ENCODE measurements around the gene SMIM36. TPM values are rescaled to one million over a fixed set of nuclear protein-coding genes. Genes with fewer than 3 reads are reported as not detected.
A peak's percentile ranks its signal among the peaks of the same experiment; 100 is the strongest.

Gene SMIM36
- total RNA-seq, 1 experiment from 2014 or later: not detected

DNA sequence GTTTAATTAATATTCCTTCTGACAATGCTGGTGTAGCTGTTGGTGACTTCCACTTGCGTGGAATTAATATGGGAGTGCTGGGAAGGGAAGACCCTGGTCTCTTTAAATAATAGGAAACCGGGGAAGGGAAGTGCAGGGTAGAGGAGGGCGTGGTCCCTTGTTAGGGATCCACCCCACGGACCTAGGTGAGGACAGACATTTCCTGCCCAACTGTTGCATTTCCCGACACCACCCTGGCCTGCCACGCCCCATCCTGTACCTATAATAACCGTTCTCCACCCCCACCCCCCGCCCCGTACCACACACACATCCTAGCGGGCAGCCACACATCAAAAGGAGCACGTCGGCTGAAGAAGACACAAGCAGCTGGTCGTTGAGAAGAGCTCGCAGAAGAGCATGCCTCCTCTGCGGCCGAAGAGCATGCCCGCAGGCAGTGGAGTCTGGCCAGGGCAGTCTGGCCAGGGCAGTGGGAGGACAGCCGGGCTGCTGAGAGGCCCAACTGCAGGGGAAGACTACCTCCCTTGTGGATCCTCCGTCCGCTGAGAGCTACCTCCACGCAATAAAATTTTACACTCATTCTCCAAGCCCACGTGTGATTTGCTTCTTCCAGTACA lies 52.9 kb downstream of the SMIM36 start:
- Mint-ChIP-seq H3K4me3 (ENCODE audit: low read depth, unreplicated experiment) (no peak overlapping the region), H3K27me3 (ENCODE audit: unreplicated experiment) (no peaks in the 10 kb centered on the region), H3K9me3 (ENCODE audit: low read depth, unreplicated experiment) (no peaks in the 10 kb centered on the region), H3K36me3 (ENCODE audit: insufficient read depth, unreplicated experiment) (peaks cover 5% of the 10 kb centered on the region), H3K27ac (ENCODE audit: unreplicated experiment) (peak overlapping the region; percentile 39), H3K4me1 (ENCODE audit: low read depth, unreplicated experiment) (peaks cover 21% of the 10 kb centered on the region)
- TF ChIP-seq, protein P1, sequence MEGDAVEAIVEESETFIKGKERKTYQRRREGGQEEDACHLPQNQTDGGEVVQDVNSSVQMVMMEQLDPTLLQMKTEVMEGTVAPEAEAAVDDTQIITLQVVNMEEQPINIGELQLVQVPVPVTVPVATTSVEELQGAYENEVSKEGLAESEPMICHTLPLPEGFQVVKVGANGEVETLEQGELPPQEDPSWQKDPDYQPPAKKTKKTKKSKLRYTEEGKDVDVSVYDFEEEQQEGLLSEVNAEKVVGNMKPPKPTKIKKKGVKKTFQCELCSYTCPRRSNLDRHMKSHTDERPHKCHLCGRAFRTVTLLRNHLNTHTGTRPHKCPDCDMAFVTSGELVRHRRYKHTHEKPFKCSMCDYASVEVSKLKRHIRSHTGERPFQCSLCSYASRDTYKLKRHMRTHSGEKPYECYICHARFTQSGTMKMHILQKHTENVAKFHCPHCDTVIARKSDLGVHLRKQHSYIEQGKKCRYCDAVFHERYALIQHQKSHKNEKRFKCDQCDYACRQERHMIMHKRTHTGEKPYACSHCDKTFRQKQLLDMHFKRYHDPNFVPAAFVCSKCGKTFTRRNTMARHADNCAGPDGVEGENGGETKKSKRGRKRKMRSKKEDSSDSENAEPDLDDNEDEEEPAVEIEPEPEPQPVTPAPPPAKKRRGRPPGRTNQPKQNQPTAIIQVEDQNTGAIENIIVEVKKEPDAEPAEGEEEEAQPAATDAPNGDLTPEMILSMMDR (IDR thresholded peaks at IDR 0.05; ENCODE audit: unreplicated experiment): no peak
- DNase-seq: no peak
- CTCF ChIA-PET: no interaction called here
- no TSS peak for BruUV-seq (replicated peaks)
- intact Hi-C loops (cut with micrococcal nuclease; ENCODE audit: unreplicated experiment): no loop called here

DNA sequence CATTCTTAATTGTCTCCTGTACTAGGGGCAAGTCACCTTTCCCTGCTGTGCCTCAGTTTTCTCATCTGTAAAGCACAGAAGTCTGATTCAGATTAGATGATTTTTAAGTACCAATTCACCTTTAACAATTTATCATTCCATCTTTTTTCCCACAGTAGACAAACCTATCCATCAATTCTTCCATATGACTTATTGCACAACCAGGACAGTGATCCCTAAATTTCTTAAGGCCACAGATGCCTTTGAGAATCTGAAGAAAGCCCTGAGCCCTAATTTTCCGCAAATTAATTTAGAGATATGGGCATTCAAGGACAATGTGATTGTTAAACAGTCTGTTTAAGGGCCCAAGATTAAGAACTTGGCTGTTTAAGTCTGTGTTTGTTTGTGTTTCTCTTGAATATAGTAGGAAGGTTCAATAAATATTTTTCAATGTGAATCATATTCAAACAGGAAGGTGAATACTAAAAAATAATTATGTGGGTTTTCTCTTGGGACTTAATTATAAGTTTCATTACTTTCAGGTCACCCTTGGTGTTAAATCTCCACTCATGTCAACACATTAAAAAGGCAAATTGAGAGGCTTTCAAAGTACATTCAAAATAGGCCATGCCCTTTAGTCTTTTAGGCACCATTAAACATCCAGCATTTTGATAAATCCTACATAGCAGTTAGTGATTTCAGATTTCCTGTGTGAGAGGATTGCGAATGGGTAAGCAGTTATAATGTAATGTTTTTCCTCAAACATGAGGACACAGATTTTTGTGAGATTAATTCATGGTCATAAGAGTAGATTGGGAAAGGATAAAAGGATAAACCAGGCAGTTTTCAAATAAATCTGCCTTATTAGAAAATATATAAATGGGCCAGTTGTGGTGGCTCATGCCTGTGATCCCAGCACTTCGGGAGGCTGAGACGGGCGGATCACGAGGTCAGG lies 54.7 kb downstream of the SMIM36 start:
- no peak overlapping the region for H3K27ac Mint-ChIP-seq (ENCODE audit: unreplicated experiment)
- no peak for DNase-seq
- TF ChIP-seq, protein P1 (IDR thresholded peaks at IDR 0.05; ENCODE audit: unreplicated experiment): no peak
- no peak overlapping the region for H3K4me3 Mint-ChIP-seq (ENCODE audit: low read depth, unreplicated experiment)
- H3K36me3 Mint-ChIP-seq (ENCODE audit: insufficient read depth, unreplicated experiment): peaks cover 5% of the 10 kb centered on the region
- intact Hi-C loops (cut with micrococcal nuclease; ENCODE audit: unreplicated experiment): no loop called here
- peaks cover 29% of the 10 kb centered on the region for H3K4me1 Mint-ChIP-seq (ENCODE audit: low read depth, unreplicated experiment)
- no peaks in the 10 kb centered on the region for H3K27me3 Mint-ChIP-seq (ENCODE audit: unreplicated experiment)
- no peaks in the 10 kb centered on the region for H3K9me3 Mint-ChIP-seq (ENCODE audit: low read depth, unreplicated experiment)
- BruUV-seq (replicated peaks): no TSS peak
- CTCF ChIA-PET: interaction anchor here (0.7 kb wide), 1 partner anchor 56 kb away, joined by 6 read pairs; no protein-coding TSS in a partner anchor

DNA sequence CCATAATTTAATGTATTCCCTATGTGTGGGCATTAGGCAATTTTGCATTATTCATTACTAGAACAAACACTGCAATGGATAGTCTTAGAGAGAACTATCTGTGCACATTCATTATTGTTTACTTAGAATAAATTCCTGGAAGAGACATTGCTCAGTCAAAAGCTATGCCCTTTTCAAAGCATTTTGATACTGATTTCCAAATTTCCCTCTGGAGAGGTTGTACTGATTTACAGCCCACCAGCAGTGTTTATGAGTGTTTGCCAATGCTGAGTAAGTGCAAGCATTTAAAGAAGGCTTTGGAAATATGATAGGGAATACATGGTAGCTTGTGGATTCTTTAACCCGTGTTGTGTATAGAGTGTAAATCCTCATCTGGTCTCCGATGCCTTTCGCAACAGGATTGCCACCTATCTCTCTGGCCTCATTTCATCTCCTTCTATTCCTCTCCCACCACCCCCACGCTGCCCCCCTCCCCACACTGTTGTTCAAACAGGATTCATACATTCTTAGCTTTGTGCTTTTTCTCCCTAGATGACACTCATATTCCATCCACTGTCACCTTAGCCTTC lies 56.3 kb downstream of the SMIM36 start:
- no peak for DNase-seq
- intact Hi-C loops (cut with micrococcal nuclease; ENCODE audit: unreplicated experiment): no loop called here
- TF ChIP-seq, protein P1 (IDR thresholded peaks at IDR 0.05; ENCODE audit: unreplicated experiment): no peak
- H3K27ac Mint-ChIP-seq (ENCODE audit: unreplicated experiment): no peak overlapping the region
- no peaks in the 10 kb centered on the region for H3K9me3 Mint-ChIP-seq (ENCODE audit: low read depth, unreplicated experiment)
- peaks cover 5% of the 10 kb centered on the region for H3K36me3 Mint-ChIP-seq (ENCODE audit: insufficient read depth, unreplicated experiment)
- BruUV-seq (replicated peaks): no TSS peak
- CTCF ChIA-PET: interaction anchor here (0.5 kb wide), 1 partner anchor 1178 kb away, joined by 3 read pairs; no protein-coding TSS in a partner anchor
- H3K4me3 Mint-ChIP-seq (ENCODE audit: low read depth, unreplicated experiment): no peak overlapping the region
- no peaks in the 10 kb centered on the region for H3K27me3 Mint-ChIP-seq (ENCODE audit: unreplicated experiment)
- peaks cover 37% of the 10 kb centered on the region for H3K4me1 Mint-ChIP-seq (ENCODE audit: low read depth, unreplicated experiment)

DNA sequence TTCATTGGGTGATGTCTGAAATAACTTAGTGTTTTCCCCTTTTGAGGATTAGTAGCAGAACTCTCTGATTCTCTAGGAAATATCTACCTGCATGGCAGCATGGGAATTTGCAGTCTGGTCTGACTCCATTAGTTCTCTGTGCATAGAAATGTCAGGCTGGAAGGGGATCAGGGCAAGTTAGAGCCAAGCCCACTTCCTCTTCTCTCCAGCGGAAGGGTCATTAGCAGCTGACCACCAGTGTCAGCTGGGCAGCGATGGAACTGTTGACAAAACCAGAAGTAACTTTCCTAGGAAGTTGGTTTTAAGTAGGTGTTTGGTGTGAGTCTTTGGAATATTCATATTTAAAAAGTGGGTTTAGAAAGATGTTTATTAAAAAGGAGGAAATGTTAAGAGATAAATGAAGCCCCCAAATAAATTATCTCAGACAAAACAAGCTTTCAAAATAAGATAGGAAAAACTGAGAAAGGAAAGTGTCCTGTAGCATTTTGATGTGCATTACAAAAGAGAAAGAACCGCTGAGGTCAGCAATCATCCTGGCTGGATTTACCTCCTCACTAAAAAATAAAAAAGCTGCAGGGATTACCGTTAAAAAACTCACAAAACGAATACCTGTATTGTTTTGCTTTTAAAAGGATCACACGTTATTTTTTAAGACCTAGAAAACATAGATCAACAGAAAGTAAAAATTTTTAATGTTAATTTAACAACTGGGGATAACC lies 57.3 kb downstream of the SMIM36 start:
- intact Hi-C loops (cut with micrococcal nuclease; ENCODE audit: unreplicated experiment): no loop called here
- Mint-ChIP-seq H3K27me3 (ENCODE audit: unreplicated experiment) (no peaks in the 10 kb centered on the region), H3K27ac (ENCODE audit: unreplicated experiment) (no peak overlapping the region), H3K36me3 (ENCODE audit: insufficient read depth, unreplicated experiment) (peaks cover 5% of the 10 kb centered on the region), H3K9me3 (ENCODE audit: low read depth, unreplicated experiment) (no peaks in the 10 kb centered on the region), H3K4me3 (ENCODE audit: low read depth, unreplicated experiment) (no peak overlapping the region), H3K4me1 (ENCODE audit: low read depth, unreplicated experiment) (peaks cover 42% of the 10 kb centered on the region)
- no TSS peak for BruUV-seq (replicated peaks)
- TF ChIP-seq, protein P1 (IDR thresholded peaks at IDR 0.05; ENCODE audit: unreplicated experiment): no peak
- CTCF ChIA-PET: interaction anchor here (0.5 kb wide), 1 partner anchor 1177 kb away, joined by 3 read pairs; no protein-coding TSS in a partner anchor
- no peak for DNase-seq
